K562 (cell line): ENCODE data around the gene YARS1. TPM values are rescaled to one million over a fixed set of nuclear protein-coding genes. Genes with fewer than 3 reads are reported as not detected.

Source experiments
- ARID1B ChIP-seq: fragments of 450-650 bp; IDR thresholded peaks from 2 replicates; pipeline ENCODE4 v1.6.1; 2016; ENCODE audit warnings: antibody characterized with exemption, mild to moderate bottlenecking, inconsistent platforms
- GATAD2A ChIP-seq: fragments of 450-650 bp; IDR thresholded peaks from 2 replicates; pipeline ENCODE4 v1.6.1; 2017
- HDAC2 ChIP-seq: fragments of 450-650 bp; IDR thresholded peaks from 2 replicates; pipeline ENCODE4 v1.6.1; 2016; ENCODE audit warnings: mild to moderate bottlenecking
- MTA1 ChIP-seq: fragments of 450-650 bp; IDR thresholded peaks from 2 replicates; pipeline ENCODE4 v1.6.1; 2017; ENCODE audit warnings: borderline replicate concordance
- NCOA6 ChIP-seq: fragments of 450-650 bp; IDR thresholded peaks from 2 replicates; pipeline ENCODE4 v1.6.1; 2017; ENCODE audit warnings: mild to moderate bottlenecking
- NRF1 ChIP-seq, 2 experiments: fragments of 450-650 bp; IDR thresholded peaks in 1 of 2; conservative IDR thresholded peaks in 1 of 2; 2 replicates each; pipeline ENCODE4 v1.6.1; 2014; ENCODE audit warnings: mild to moderate bottlenecking in 2 of 2
- PCBP1 ChIP-seq: fragments of 200-400 bp; formaldehyde crosslinking; IDR thresholded peaks from 2 replicates; pipeline ENCODE4 v1.6.1; 2018; ENCODE audit warnings: mild to moderate bottlenecking, low read depth, low read length; ENCODE audit not compliant: poor library complexity, severe bottlenecking
- PTTG1 ChIP-seq: fragments of 450-650 bp; IDR thresholded peaks from 2 replicates; pipeline ENCODE4 v1.6.1; 2016; ENCODE audit warnings: low read depth, mild to moderate bottlenecking, missing genetic modification characterization, missing compliant biosample characterization
- TCF3 ChIP-seq: sonication (generic); formaldehyde crosslinking; IDR thresholded peaks from 2 replicates; pipeline ENCODE4 v1.4.0; 2020; ENCODE audit warnings: mild to moderate bottlenecking, missing genetic modification reagents
- ZC3H4 ChIP-seq: sonication (generic); formaldehyde crosslinking; IDR thresholded peaks from 2 replicates; pipeline ENCODE4 v1.9.0; 2021; ENCODE audit warnings: missing genetic modification reagents, borderline replicate concordance
- ZNF217 ChIP-seq: sonication (generic); formaldehyde crosslinking; IDR thresholded peaks from 2 replicates; pipeline ENCODE4 v1.8.0; 2022; ENCODE audit warnings: mild to moderate bottlenecking, missing genetic modification reagents
- ZNF232 ChIP-seq: sonication (generic); formaldehyde crosslinking; IDR thresholded peaks from 2 replicates; pipeline ENCODE4 v1.8.0; 2022; ENCODE audit warnings: mild to moderate bottlenecking, missing genetic modification reagents
- polyA plus RNA-seq, 8 experiments: library from polyadenylated mRNA; depleted of rRNA in 4 of 8; stranded (reverse) in 5 of 8; unstranded in 3 of 8; fragments of >200 nt; fragmentation: Nextera tagmentation in 2 of 8; fragmentation: Illumina TruSeq in 1 of 8; extraction: Ambion mirVana in 2 of 8; extraction: Trizol in 1 of 8; gene quantifications; 2 replicates each; pipeline versions ENCODE4 v1.2.1 to v1.2.3, GENCODE V29; 2011 to 2014; ENCODE audit warnings: inconsistent platforms in 1 of 8, missing spikeins in 1 of 8
- total RNA-seq, 7 experiments: library from RNA; depleted of rRNA in 6 of 7; stranded (reverse); fragments of >200 nt in 6 of 7; fragmentation: Illumina TruSeq in 2 of 7; extraction: Trizol in 2 of 7; gene quantifications; 2 replicates each; pipeline versions ENCODE4 v1.2.1 to v1.2.3, GENCODE V29; 2011 to 2021; ENCODE audit warnings: low replicate concordance in 1 of 7
- TF ChIP-seq, protein P1 (sequence below), 3 experiments: fragments of 200-800 bp in 1 of 3; sonication (Bioruptor generic) in 1 of 3; sonication (generic) in 1 of 3; formaldehyde crosslinking in 1 of 3; IDR thresholded peaks; 2 replicates each; pipeline versions ENCODE4 v1.6.1 to v1.8.0; 2016 to 2022; ENCODE audit warnings: mild to moderate bottlenecking in 2 of 3, missing compliant biosample characterization in 2 of 3, missing genetic modification characterization in 2 of 3, missing genetic modification reagents in 1 of 3
- TF ChIP-seq, protein P2 (sequence below): sonication (generic); formaldehyde crosslinking; IDR thresholded peaks from 2 replicates; pipeline ENCODE4 v1.8.0; 2022; ENCODE audit warnings: mild to moderate bottlenecking, missing genetic modification reagents

The YARS1 gene
- total and polyA plus RNA-seq, 9 of the 15 experiments (the other 6 are each of a cell fraction or from before 2014, with no cell fraction given), result 66.2 to 336 (median 201) TPM

DNA sequence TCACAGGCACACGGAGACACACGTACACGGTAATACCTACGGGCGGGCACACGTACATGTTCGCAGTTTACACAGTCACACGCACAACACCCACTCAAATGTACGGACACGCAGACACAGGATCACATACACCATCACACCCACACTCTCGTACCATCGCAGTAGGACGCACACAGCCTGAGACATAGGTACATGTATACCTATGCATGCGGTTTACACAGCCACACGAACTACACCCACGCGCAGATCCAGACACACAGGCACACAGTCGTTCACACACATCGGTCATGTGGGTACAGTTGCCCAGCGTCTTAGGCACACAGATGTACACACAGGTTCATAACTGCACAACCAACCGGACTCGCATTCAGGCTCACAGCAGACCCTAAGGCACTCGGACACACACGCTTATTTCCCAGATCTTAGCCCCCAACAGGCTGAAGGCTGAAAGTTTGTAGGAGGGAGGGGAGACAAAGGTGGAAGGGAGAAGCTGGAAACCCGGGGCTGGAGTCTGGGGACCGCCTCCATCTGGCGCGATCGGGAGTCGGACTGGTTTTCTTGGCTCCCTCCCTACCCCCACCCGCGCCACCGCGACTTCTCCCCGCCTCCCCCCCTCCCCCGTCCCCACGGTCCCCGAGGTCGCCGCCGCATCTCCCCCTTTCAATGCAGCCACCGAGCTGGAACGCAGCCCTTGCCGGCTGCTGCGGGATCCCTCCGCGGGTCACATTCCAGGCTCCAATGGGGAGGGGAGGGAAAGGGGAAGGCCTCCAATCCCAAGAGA is 62.7 kb downstream of the YARS1 start (continued):
- TF ChIP-seq, protein P1, sequence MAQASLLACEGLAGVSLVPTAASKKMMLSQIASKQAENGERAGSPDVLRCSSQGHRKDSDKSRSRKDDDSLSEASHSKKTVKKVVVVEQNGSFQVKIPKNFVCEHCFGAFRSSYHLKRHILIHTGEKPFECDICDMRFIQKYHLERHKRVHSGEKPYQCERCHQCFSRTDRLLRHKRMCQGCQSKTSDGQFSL (CRISPR knock-in tag; IDR thresholded peaks at IDR 0.05), result no peak; the same call in 1 of the 2 replicates
- TF ChIP-seq, protein P1 (tag; IDR thresholded peaks at IDR 0.05), result peak in 1 of 2 experiments; percentile 35; a peak in 2 of 4 replicates
- peak; percentile 97 for TF ChIP-seq GATAD2A
- TF ChIP-seq ZC3H4 (CRISPR knock-in tag), result peak; percentile 86; the same call in 1 of the 2 replicates
- TF ChIP-seq, protein P2, sequence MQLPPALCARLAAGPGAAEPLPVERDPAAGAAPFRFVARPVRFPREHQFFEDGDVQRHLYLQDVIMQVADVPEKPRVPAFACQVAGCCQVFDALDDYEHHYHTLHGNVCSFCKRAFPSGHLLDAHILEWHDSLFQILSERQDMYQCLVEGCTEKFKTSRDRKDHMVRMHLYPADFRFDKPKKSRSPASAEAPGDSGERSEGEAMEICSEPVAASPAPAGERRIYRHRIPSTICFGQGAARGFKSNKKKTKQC, result 0 out of 2 replicates have a peak, but pooled peaks have one; percentile 22
- no peak for TF ChIP-seq NCOA6
- TF ChIP-seq TCF3 (CRISPR knock-in tag), result peak; percentile 40; the same call in 1 of the 2 replicates
- peak; percentile 72 for TF ChIP-seq HDAC2
- no peak for TF ChIP-seq PTTG1
- TF ChIP-seq ARID1B, result peak; percentile 56
- TF ChIP-seq ZNF232, result 0 out of 2 replicates have a peak, but pooled peaks have one; percentile 42
- 0 out of 2 replicates have a peak, but pooled peaks have one; percentile 46 for TF ChIP-seq ZNF217 (CRISPR knock-in tag)
- TF ChIP-seq MTA1, result peak; percentile 71
- TF ChIP-seq PCBP1, result no peak
- peak; percentile 27 to 43; a peak in 2 of 4 replicates for TF ChIP-seq NRF1 (conservative IDR thresholded peaks at IDR 0.05 in 1 of 2, IDR thresholded peaks at IDR 0.05 in 1 of 2)
- TF ChIP-seq, all 486 proteins: peak for 95
